NT2/D1 (cell line): ENCODE data around the gene TLCD4.

Experiments used
- SUZ12 ChIP-seq: IDR thresholded peaks from 2 replicates; pipeline ENCODE4 v1.6.1; 2011; ENCODE audit not compliant: insufficient read length, insufficient read depth; ENCODE audit errors: extremely low read depth
- YY1 ChIP-seq: IDR thresholded peaks from 2 replicates; pipeline ENCODE4 v1.6.1; 2011; ENCODE audit not compliant: insufficient read length, insufficient read depth
- ZNF274 ChIP-seq: IDR thresholded peaks from 2 replicates; pipeline ENCODE4 v1.6.1; 2011; ENCODE audit warnings: mild to moderate bottlenecking, low read depth, low read length

- no peak for TF ChIP-seq YY1
- no peak for TF ChIP-seq ZNF274
- no peak for TF ChIP-seq SUZ12
Measured at GRCh38 chr1:95086949-95087533, 30.1 kb upstream of the TLCD4 start.
